K562 (cell line): Measurements from ENCODE around the gene CRADD. TPM values are rescaled to one million over a fixed set of nuclear protein-coding genes. Genes with fewer than 3 reads are reported as not detected.

Experiments
- ATAC-seq: fragments of 200-7000 bp; cut with Tn5 transposase; 3 replicates; pipeline ENCODE4 v1.9.1; 2020; ENCODE audit warnings: moderate library complexity
- BruUV-seq: library from RNA; stranded (reverse); fragments of 400-500 nt; replicated peaks from 2 replicates; lab custom pipeline; 2021; lab: Mats Ljungman, UMichigan
- CTCF ChIA-PET: fragments of 300-600 bp; formaldehyde crosslinking; extraction: SDS; loops from one replicate; lab custom pipeline; 2021; ENCODE audit warnings: low intra/inter-chr PET ratio; lab: Yijun Ruan, JAX
- POLR2A ChIA-PET: fragments of 300-600, 350-650 bp; sonication (Branson Sonifier 250); formaldehyde crosslinking; extraction: SDS; loops from one replicate; lab custom pipeline; 2021; ENCODE audit warnings: antibody characterized with exemption, inconsistent platforms; lab: Yijun Ruan, JAX
- DNase-seq, 4 experiments: peaks; one replicate each; pipeline versions ENCODE4 v3.0.0 to v3.0.0-alpha.2; 2011 to 2018; ENCODE audit warnings: low spot score in 3 of 4, mixed read lengths in 3 of 4; ENCODE audit errors: extremely low read depth in 1 of 4
- FAIRE-seq: peaks from 2 replicates; lab custom pipeline; 2011; peaks lifted over from hg19 to GRCh38; lab: Jason Lieb, UNC
- H2AFZ ChIP-seq: 2 replicates; pipeline ENCODE4 v1.6.0; 2011; ENCODE audit warnings: low read depth, low read length, control low read depth, inconsistent platforms
- H3K27ac ChIP-seq: fragments of 200-600 bp; 3 replicates; pipeline ENCODE4 v1.8.0; 2011; ENCODE audit warnings: low read depth, mild to moderate bottlenecking, control low read depth, inconsistent platforms, low read length, moderate library complexity, mixed read lengths; ENCODE audit errors: extremely low read depth
- H3K27me3 ChIP-seq, 2 experiments: fragments of 300-600 bp in 1 of 2; 2 replicates in 1 of 2; 3 replicates in 1 of 2; pipeline versions ENCODE4 v1.6.0 to v1.8.0; 2011; ENCODE audit warnings: inconsistent platforms in 2 of 2, low read length in 2 of 2, mild to moderate bottlenecking in 1 of 2, mixed read lengths in 1 of 2, moderate library complexity in 1 of 2; ENCODE audit not compliant: control insufficient read depth in 2 of 2, insufficient read depth in 2 of 2
- H3K36me3 ChIP-seq: fragments of 300-600 bp; 3 replicates; pipeline ENCODE4 v1.8.0; 2011; ENCODE audit warnings: mild to moderate bottlenecking, low read length, inconsistent platforms; ENCODE audit not compliant: control insufficient read depth, insufficient read depth
- H3K4me1 ChIP-seq, 2 experiments: fragments of 200-600 bp in 1 of 2; replicated peaks in 1 of 2; 2 replicates in 1 of 2; 3 replicates in 1 of 2; pipeline versions ENCODE4 v1.5.1 to v1.8.0; 2011; ENCODE audit warnings: inconsistent platforms in 2 of 2, low read length in 2 of 2, mild to moderate bottlenecking in 1 of 2, mixed read lengths in 1 of 2, moderate library complexity in 1 of 2; ENCODE audit not compliant: control insufficient read depth in 2 of 2, insufficient read depth in 2 of 2
- H3K4me2 ChIP-seq: 2 replicates; pipeline ENCODE4 v1.6.1; 2011; ENCODE audit warnings: low read length, control low read depth, inconsistent platforms, mixed read lengths; ENCODE audit not compliant: insufficient read depth
- H3K4me3 ChIP-seq: fragments of 200-600 bp; sonication (generic), shearing (Covaris generic); 2 replicates; pipeline ENCODE4 v1.5.1; 2016; ENCODE audit warnings: control low read depth, inconsistent platforms
- H3K79me2 ChIP-seq: fragments of 200-600 bp; 3 replicates; pipeline ENCODE4 v1.8.0; 2011; ENCODE audit warnings: low read length, inconsistent platforms; ENCODE audit not compliant: control insufficient read depth, insufficient read depth
- H3K9ac ChIP-seq, 2 experiments: 2 replicates each; pipeline versions ENCODE4 v1.6.0 to v1.6.1; 2011; ENCODE audit warnings: low read depth in 2 of 2, low read length in 2 of 2, control low read depth in 1 of 2, inconsistent platforms in 1 of 2, mild to moderate bottlenecking in 1 of 2, mixed read lengths in 1 of 2; ENCODE audit not compliant: insufficient read depth in 1 of 2
- H3K9me1 ChIP-seq: one replicate; pipeline ENCODE4 v1.6.0; 2011; ENCODE audit warnings: inconsistent platforms, mild to moderate bottlenecking, low read length, moderate library complexity; ENCODE audit not compliant: control insufficient read depth, insufficient read depth
- H3K9me3 ChIP-seq: replicated peaks from 2 replicates; pipeline ENCODE4 v1.5.1; 2011; ENCODE audit warnings: low read depth, low read length, inconsistent platforms; ENCODE audit not compliant: control insufficient read depth, insufficient read depth
- H4K20me1 ChIP-seq: replicated peaks from 2 replicates; pipeline ENCODE4 v1.6.1; 2011; ENCODE audit warnings: low read length, inconsistent platforms, mixed read lengths; ENCODE audit not compliant: control insufficient read depth, insufficient read depth
- ARID4B ChIP-seq: sonication (generic); formaldehyde crosslinking; IDR thresholded peaks from 2 replicates; pipeline ENCODE4 v1.8.0; 2022; ENCODE audit warnings: mild to moderate bottlenecking, missing genetic modification reagents
- NCOA4 ChIP-seq: fragments of 450-650 bp; IDR thresholded peaks from 2 replicates; pipeline ENCODE4 v1.6.1; 2018; ENCODE audit warnings: mild to moderate bottlenecking; ENCODE audit not compliant: partially characterized antibody
- NFATC3 ChIP-seq: fragments of 450-650 bp; IDR thresholded peaks from 2 replicates; pipeline ENCODE4 v1.6.1; 2017; ENCODE audit warnings: mild to moderate bottlenecking
- SMC3 ChIP-seq: conservative IDR thresholded peaks from 2 replicates; pipeline ENCODE4 v1.6.1; 2011; ENCODE audit warnings: low read depth, low read length, improper control_type of control experiment; ENCODE audit not compliant: insufficient read depth
- ZFP91 ChIP-seq: sonication (generic); formaldehyde crosslinking; IDR thresholded peaks from 2 replicates; pipeline ENCODE4 v1.8.0; 2022; ENCODE audit warnings: mild to moderate bottlenecking, missing genetic modification reagents
- WGBS: fragments of 100-300 bp; shearing (Covaris generic); methylation state at CpG from one replicate; pipeline ENCODE4 v1.1.6; 2016; ENCODE audit warnings: low coverage, mixed read lengths; ENCODE audit not compliant: insufficient coverage; ENCODE audit errors: missing lambda C conversion rate; 5-methylcytosine and 5-hydroxymethylcytosine counted together
- in situ Hi-C: fragments of 300-500 bp; cut with MboI; formaldehyde crosslinking; loops from 4 replicates; pipeline ENCODE4 v1.15.0; 2018; ENCODE audit warnings: inconsistent platforms, mixed read lengths
- intact Hi-C: fragments of 100-400 bp; cut with micrococcal nuclease; formaldehyde crosslinking; loops from 2 replicates; pipeline ENCODE4 v1.14.2; 2022
- polyA plus RNA-seq, 8 experiments: library from polyadenylated mRNA; depleted of rRNA in 4 of 8; stranded (reverse) in 5 of 8; unstranded in 3 of 8; fragments of >200 nt; fragmentation: Nextera tagmentation in 2 of 8; fragmentation: Illumina TruSeq in 1 of 8; extraction: Ambion mirVana in 2 of 8; extraction: Trizol in 1 of 8; gene quantifications; 2 replicates each; pipeline versions ENCODE4 v1.2.1 to v1.2.3, GENCODE V29; 2011 to 2014; ENCODE audit warnings: inconsistent platforms in 1 of 8, missing spikeins in 1 of 8
- total RNA-seq, 7 experiments: library from RNA; depleted of rRNA in 6 of 7; stranded (reverse); fragments of >200 nt in 6 of 7; fragmentation: Illumina TruSeq in 2 of 7; extraction: Trizol in 2 of 7; gene quantifications; 2 replicates each; pipeline versions ENCODE4 v1.2.1 to v1.2.3, GENCODE V29; 2011 to 2021; ENCODE audit warnings: low replicate concordance in 1 of 7

Gene CRADD
- total and polyA plus RNA-seq, 9 of the 15 experiments (the other 6 are each of a cell fraction or from before 2014, with no cell fraction given): 20.5 to 41.1 (median 25.9) TPM

- no TSS peak for BruUV-seq
- no peak overlapping the region for H3K9ac ChIP-seq
- peaks cover 4% of the 10 kb centered on the region for H3K9me1 ChIP-seq
- FAIRE-seq (no peak), ATAC-seq (no peak), DNase-seq (no peak)
- H3K27ac ChIP-seq: no peak overlapping the region
- no peak for TF ChIP-seq NFATC3
- TF ChIP-seq ZFP91 (CRISPR knock-in tag): no peak
- TF ChIP-seq NCOA4: no peak
- no peak for TF ChIP-seq SMC3
- no peak for TF ChIP-seq ARID4B (CRISPR knock-in tag)
- WGBS: 85% methylated on average over 4 of the region's 4 CpGs
- in situ Hi-C loops: no loop called here
- ChIA-PET CTCF (no interaction called here), POLR2A (no interaction called here)
- no peaks in the 10 kb centered on the region for H3K27me3 ChIP-seq
- no peak overlapping the region for H3K4me2 ChIP-seq
- H3K4me3 ChIP-seq: no peak overlapping the region
- H3K4me1 ChIP-seq: peaks cover 4 to 35% of the 10 kb centered on the region in 2 experiments; a peak in 4 of 5 replicates
- H2AFZ ChIP-seq: no peak overlapping the region
- intact Hi-C loops: no loop called here
- H3K79me2 ChIP-seq: no peaks in the 10 kb centered on the region
- H3K9me3 ChIP-seq: no peaks in the 10 kb centered on the region
- no peaks in the 10 kb centered on the region for H3K36me3 ChIP-seq
- no peaks in the 10 kb centered on the region for H4K20me1 ChIP-seq
These were observed 128.6 kb downstream of the CRADD start for GRCh38 chr12:93805736-93806141.
